ENCODE data around the gene PFDN5. TPM values are rescaled to one million over a fixed set of nuclear protein-coding genes. Genes with fewer than 3 reads are reported as not detected.

The PFDN5 gene
- total RNA-seq, 1 experiment from 2014 or later, result 519 TPM

DNA sequence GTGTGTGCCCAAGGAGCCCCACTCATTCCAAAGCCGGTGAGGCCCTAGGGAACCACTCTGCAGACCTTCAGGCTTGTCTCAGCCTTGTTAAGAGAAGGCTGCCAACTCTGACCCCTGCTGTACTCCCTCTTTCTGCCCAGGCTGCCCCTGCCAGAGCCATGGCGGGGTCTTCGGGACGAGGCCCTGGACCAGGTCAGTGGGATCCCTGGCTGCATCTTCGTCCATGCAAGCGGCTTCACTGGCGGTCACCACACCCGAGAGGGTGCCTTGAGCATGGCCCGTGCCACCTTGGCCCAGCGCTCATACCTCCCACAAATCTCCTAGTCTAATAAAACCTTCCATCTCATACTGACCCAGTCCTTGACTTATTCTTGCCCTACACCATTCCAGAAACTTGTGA, 11.5 kb downstream of the PFDN5 start:
- no peak for DNase-seq
- intact Hi-C loops (cut with micrococcal nuclease), result no loop called here
- H3K4me3 ChIP-seq (ENCODE audit: low read length), result no peak overlapping the region
- ChIA-PET CTCF (no interaction called here), POLR2A (ENCODE audit: unreplicated experiment) (no interaction called here)
- H3K36me3 ChIP-seq (ENCODE audit: low read depth, low read length), result peaks cover 20% of the 10 kb centered on the region; the same call in 1 of the 2 replicates
- no peaks in the 10 kb centered on the region for H3K9me2 ChIP-seq (replicated peaks; ENCODE audit: low read length)
- H2AFZ ChIP-seq (ENCODE audit: low read length), result no peak overlapping the region
- BruUV-seq (replicated peaks), result no TSS peak
- H3K4me1 ChIP-seq (ENCODE audit: insufficient read depth, low read length), result no peaks in the 10 kb centered on the region
- TF ChIP-seq EZH2 (IDR thresholded peaks at IDR 0.05; ENCODE audit: low read length, unreplicated experiment) (no peak), EZH2phosphoT487 (IDR thresholded peaks at IDR 0.05; ENCODE audit: borderline replicate concordance, low read length) (no peak)
- TF ChIP-seq, protein P1, sequence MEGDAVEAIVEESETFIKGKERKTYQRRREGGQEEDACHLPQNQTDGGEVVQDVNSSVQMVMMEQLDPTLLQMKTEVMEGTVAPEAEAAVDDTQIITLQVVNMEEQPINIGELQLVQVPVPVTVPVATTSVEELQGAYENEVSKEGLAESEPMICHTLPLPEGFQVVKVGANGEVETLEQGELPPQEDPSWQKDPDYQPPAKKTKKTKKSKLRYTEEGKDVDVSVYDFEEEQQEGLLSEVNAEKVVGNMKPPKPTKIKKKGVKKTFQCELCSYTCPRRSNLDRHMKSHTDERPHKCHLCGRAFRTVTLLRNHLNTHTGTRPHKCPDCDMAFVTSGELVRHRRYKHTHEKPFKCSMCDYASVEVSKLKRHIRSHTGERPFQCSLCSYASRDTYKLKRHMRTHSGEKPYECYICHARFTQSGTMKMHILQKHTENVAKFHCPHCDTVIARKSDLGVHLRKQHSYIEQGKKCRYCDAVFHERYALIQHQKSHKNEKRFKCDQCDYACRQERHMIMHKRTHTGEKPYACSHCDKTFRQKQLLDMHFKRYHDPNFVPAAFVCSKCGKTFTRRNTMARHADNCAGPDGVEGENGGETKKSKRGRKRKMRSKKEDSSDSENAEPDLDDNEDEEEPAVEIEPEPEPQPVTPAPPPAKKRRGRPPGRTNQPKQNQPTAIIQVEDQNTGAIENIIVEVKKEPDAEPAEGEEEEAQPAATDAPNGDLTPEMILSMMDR (conservative IDR thresholded peaks at IDR 0.05; ENCODE audit: low read depth, low read length), result no peak
- H3K27me3 ChIP-seq (ENCODE audit: low read length), result no peaks in the 10 kb centered on the region
- no peak overlapping the region for H3K9ac ChIP-seq (ENCODE audit: low read length)
- no peaks in the 10 kb centered on the region for H3F3A ChIP-seq (ENCODE audit: low read length, unreplicated experiment)
- H3K79me2 ChIP-seq (ENCODE audit: low read length), result peaks cover 14% of the 10 kb centered on the region
- no peak overlapping the region for H3K27ac ChIP-seq (ENCODE audit: low read length)
- ATAC-seq, result no peak
- H4K20me1 ChIP-seq (ENCODE audit: low read length), result no peaks in the 10 kb centered on the region
- no peaks in the 10 kb centered on the region for H3K9me3 ChIP-seq (ENCODE audit: low read length)
- H3K4me2 ChIP-seq (ENCODE audit: low read length), result no peak overlapping the region

GRCh38 chr12:53308276-53308675, 12.9 kb downstream of the PFDN5 start:
- no peak overlapping the region for H3K9ac ChIP-seq (ENCODE audit: low read length)
- H3K4me3 ChIP-seq (ENCODE audit: low read length), result no peak overlapping the region
- no peaks in the 10 kb centered on the region; the same call in 1 of the 2 replicates for H3K79me2 ChIP-seq (ENCODE audit: low read length)
- ChIA-PET CTCF (no interaction called here), POLR2A (ENCODE audit: unreplicated experiment) (no interaction called here)
- H3F3A ChIP-seq (ENCODE audit: low read length, unreplicated experiment), result no peaks in the 10 kb centered on the region
- H2AFZ ChIP-seq (ENCODE audit: low read length), result no peak overlapping the region
- no peaks in the 10 kb centered on the region for H3K27me3 ChIP-seq (ENCODE audit: low read length)
- no peaks in the 10 kb centered on the region for H3K4me1 ChIP-seq (ENCODE audit: insufficient read depth, low read length)
- DNase-seq (no peak), ATAC-seq (no peak)
- TF ChIP-seq, protein P1 (conservative IDR thresholded peaks at IDR 0.05; ENCODE audit: low read depth, low read length), result no peak
- TF ChIP-seq EZH2 (IDR thresholded peaks at IDR 0.05; ENCODE audit: low read length, unreplicated experiment) (no peak), EZH2phosphoT487 (IDR thresholded peaks at IDR 0.05; ENCODE audit: borderline replicate concordance, low read length) (no peak)
- no peak overlapping the region for H3K27ac ChIP-seq (ENCODE audit: low read length)
- no TSS peak for BruUV-seq (replicated peaks)
- H3K4me2 ChIP-seq (ENCODE audit: low read length), result no peak overlapping the region
- no peaks in the 10 kb centered on the region for H4K20me1 ChIP-seq (ENCODE audit: low read length)
- intact Hi-C loops (cut with micrococcal nuclease), result no loop called here
- peaks cover 18% of the 10 kb centered on the region; the same call in 1 of the 2 replicates for H3K36me3 ChIP-seq (ENCODE audit: low read depth, low read length)
- no peaks in the 10 kb centered on the region for H3K9me2 ChIP-seq (replicated peaks; ENCODE audit: low read length)
- no peaks in the 10 kb centered on the region for H3K9me3 ChIP-seq (ENCODE audit: low read length)

DNA sequence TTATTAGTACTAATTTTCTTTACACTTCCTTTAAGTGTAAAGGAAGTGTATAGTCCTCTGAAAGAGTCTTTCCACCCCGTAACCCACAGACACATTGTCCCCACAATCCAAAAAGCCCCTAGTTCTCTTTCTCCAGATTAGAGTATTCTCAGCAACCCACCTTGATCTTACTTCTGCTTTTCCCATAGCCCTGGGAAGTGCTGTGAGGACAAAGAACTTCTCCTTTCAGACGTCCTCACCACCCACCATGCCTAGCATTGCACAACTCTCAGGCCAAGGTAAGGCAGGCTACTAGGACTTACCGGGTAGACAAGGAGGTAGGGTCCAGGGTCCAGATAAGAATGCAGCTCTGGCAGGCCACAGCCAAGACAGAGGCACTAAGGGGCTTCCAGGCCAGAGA, 18.7 kb downstream of the PFDN5 start:
- Histone ChIP-seq H3K27me3 (ENCODE audit: low read length) (no peaks in the 10 kb centered on the region), H3K9me2 (replicated peaks; ENCODE audit: low read length) (no peaks in the 10 kb centered on the region), H4K20me1 (ENCODE audit: low read length) (no peaks in the 10 kb centered on the region), H2AFZ (ENCODE audit: low read length) (no peak overlapping the region), H3K4me3 (ENCODE audit: low read length) (no peak overlapping the region), H3K79me2 (ENCODE audit: low read length) (no peaks in the 10 kb centered on the region), H3K9me3 (ENCODE audit: low read length) (no peaks in the 10 kb centered on the region), H3K27ac (ENCODE audit: low read length) (no peak overlapping the region), H3K9ac (ENCODE audit: low read length) (no peak overlapping the region), H3K4me1 (ENCODE audit: insufficient read depth, low read length) (no peaks in the 10 kb centered on the region), H3K4me2 (ENCODE audit: low read length) (no peak overlapping the region), H3F3A (ENCODE audit: low read length, unreplicated experiment) (no peaks in the 10 kb centered on the region), H3K36me3 (ENCODE audit: low read depth, low read length) (peaks cover 5% of the 10 kb centered on the region)
- ATAC-seq, result no peak
- POLR2A ChIA-PET (ENCODE audit: unreplicated experiment), result no interaction called here
- intact Hi-C loops (cut with micrococcal nuclease), result no loop called here
- TF ChIP-seq EZH2 (IDR thresholded peaks at IDR 0.05; ENCODE audit: low read length, unreplicated experiment), result no peak
- TF ChIP-seq, protein P1 (conservative IDR thresholded peaks at IDR 0.05; ENCODE audit: low read depth, low read length), result no peak
- no TSS peak for BruUV-seq (replicated peaks)
- CTCF ChIA-PET, result no interaction called here
- DNase-seq, result no peak

All from PC-3 (cell line).